GM18519 (cell line): ENCODE results near the gene LSAMP.

ENCODE experiments used
- ATAC-seq: cut with Tn5 transposase; IDR thresholded peaks from one replicate; pipeline ENCODE4 v1.9.1; 2021; ENCODE audit warnings: mild to moderate bottlenecking, moderate library complexity; ENCODE audit not compliant: unreplicated experiment, low FRiP score

LSAMP gene

GRCh38 chr3:116301422-116301821 is 143.9 kb downstream of the LSAMP start:
- no peak for ATAC-seq

- ATAC-seq: no peak
Observed at GRCh38 chr3:116300226-116300625, 145.1 kb downstream of the LSAMP start.

- ATAC-seq: no peak
Observed at GRCh38 chr3:116299646-116300081, 145.6 kb downstream of the LSAMP start.

GRCh38 chr3:116298151-116298550 is 147.1 kb downstream of the LSAMP start:
- no peak for ATAC-seq

- no peak for ATAC-seq
Observed at GRCh38 chr3:116291141-116291540, 154.1 kb downstream of the LSAMP start.

- no peak for ATAC-seq
Observed at GRCh38 chr3:116288485-116288884, 156.8 kb downstream of the LSAMP start.

- ATAC-seq: no peak
Observed at GRCh38 chr3:116285781-116286421, 159.4 kb downstream of the LSAMP start.

- ATAC-seq: peak; percentile 62
Observed at GRCh38 chr3:116281313-116282143, 163.8 kb downstream of the LSAMP start.

- ATAC-seq: no peak
Observed at GRCh38 chr3:116280130-116280740, 165.1 kb downstream of the LSAMP start.

- ATAC-seq: no peak
Observed at GRCh38 chr3:116276675-116277074, 168.6 kb downstream of the LSAMP start.

GRCh38 chr3:116270056-116270455 is 175.2 kb downstream of the LSAMP start:
- ATAC-seq: no peak

GRCh38 chr3:116267116-116267515 is 178.2 kb downstream of the LSAMP start:
- ATAC-seq: no peak

GRCh38 chr3:116265976-116266584 is 179.2 kb downstream of the LSAMP start:
- ATAC-seq: no peak

GRCh38 chr3:116265320-116265695 is 180.0 kb downstream of the LSAMP start:
- no peak for ATAC-seq

- ATAC-seq: no peak
Observed at GRCh38 chr3:116264546-116265319, 180.6 kb downstream of the LSAMP start.

- ATAC-seq: no peak
Observed at GRCh38 chr3:116263842-116264545, 181.3 kb downstream of the LSAMP start.

GRCh38 chr3:116260491-116260890 is 184.8 kb downstream of the LSAMP start:
- no peak for ATAC-seq

GRCh38 chr3:116259984-116260383 is 185.3 kb downstream of the LSAMP start:
- no peak for ATAC-seq

- ATAC-seq: no peak
Observed at GRCh38 chr3:116256843-116257485, 188.3 kb downstream of the LSAMP start.
